ENCODE measurements around the gene NDUFAF2. TPM values are rescaled to one million over a fixed set of nuclear protein-coding genes. Genes with fewer than 3 reads are reported as not detected.

NDUFAF2 gene
- total and polyA plus RNA-seq, 2 experiments from 2014 or later = 31.6 to 155 TPM

- no peaks in the 10 kb centered on the region for H3K9me3 Mint-ChIP-seq
- Histone ChIP-seq H3F3A (replicated peaks; ENCODE audit: low read depth) (no peaks in the 10 kb centered on the region), H3K9me2 (ENCODE audit: insufficient read depth) (no peaks in the 10 kb centered on the region), H3K79me2 (replicated peaks; ENCODE audit: insufficient read depth) (no peaks in the 10 kb centered on the region), H3K27ac (ENCODE audit: low read depth) (no peak overlapping the region), H3K27me3 (ENCODE audit: insufficient read depth) (no peaks in the 10 kb centered on the region), H3K4me1 (ENCODE audit: insufficient read depth) (no peaks in the 10 kb centered on the region), H3K36me3 (ENCODE audit: insufficient read depth) (no peaks in the 10 kb centered on the region), H2AFZ (no peak overlapping the region), H3K4me3 (no peak overlapping the region), H3K4me2 (no peak overlapping the region), H4K20me1 (replicated peaks; ENCODE audit: insufficient read depth) (no peaks in the 10 kb centered on the region)
- TF ChIP-seq NANOG (IDR thresholded peaks at IDR 0.05; ENCODE audit: borderline replicate concordance) (no peak), JUNB (IDR thresholded peaks at IDR 0.05; ENCODE audit: unreplicated experiment) (no peak), ETS1 (IDR thresholded peaks at IDR 0.05) (no peak), REST (IDR thresholded peaks at IDR 0.05; ENCODE audit: unreplicated experiment) (no peak), STAT1 (IDR thresholded peaks at IDR 0.05; ENCODE audit: unreplicated experiment) (no peak), POLR2AphosphoS5 (IDR thresholded peaks at IDR 0.05; ENCODE audit: low read depth) (no peak), ZNF114 (CRISPR knock-in tag; IDR thresholded peaks at IDR 0.05) (no peak), EZH2phosphoT487 (IDR thresholded peaks at IDR 0.05; ENCODE audit: unreplicated experiment) (no peak), CREB1 (CRISPR knock-in tag; IDR thresholded peaks at IDR 0.05; ENCODE audit: low read depth) (no peak), ZNF331 (CRISPR knock-in tag; IDR thresholded peaks at IDR 0.05; ENCODE audit: low read depth) (no peak), EZH2 (IDR thresholded peaks at IDR 0.05; ENCODE audit: low read depth, unreplicated experiment) (no peak)
- TF ChIP-seq, protein P1, sequence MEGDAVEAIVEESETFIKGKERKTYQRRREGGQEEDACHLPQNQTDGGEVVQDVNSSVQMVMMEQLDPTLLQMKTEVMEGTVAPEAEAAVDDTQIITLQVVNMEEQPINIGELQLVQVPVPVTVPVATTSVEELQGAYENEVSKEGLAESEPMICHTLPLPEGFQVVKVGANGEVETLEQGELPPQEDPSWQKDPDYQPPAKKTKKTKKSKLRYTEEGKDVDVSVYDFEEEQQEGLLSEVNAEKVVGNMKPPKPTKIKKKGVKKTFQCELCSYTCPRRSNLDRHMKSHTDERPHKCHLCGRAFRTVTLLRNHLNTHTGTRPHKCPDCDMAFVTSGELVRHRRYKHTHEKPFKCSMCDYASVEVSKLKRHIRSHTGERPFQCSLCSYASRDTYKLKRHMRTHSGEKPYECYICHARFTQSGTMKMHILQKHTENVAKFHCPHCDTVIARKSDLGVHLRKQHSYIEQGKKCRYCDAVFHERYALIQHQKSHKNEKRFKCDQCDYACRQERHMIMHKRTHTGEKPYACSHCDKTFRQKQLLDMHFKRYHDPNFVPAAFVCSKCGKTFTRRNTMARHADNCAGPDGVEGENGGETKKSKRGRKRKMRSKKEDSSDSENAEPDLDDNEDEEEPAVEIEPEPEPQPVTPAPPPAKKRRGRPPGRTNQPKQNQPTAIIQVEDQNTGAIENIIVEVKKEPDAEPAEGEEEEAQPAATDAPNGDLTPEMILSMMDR (conservative IDR thresholded peaks at IDR 0.05; ENCODE audit: low read depth in 2 of 2) = no peak
- TF ChIP-seq, protein P2, sequence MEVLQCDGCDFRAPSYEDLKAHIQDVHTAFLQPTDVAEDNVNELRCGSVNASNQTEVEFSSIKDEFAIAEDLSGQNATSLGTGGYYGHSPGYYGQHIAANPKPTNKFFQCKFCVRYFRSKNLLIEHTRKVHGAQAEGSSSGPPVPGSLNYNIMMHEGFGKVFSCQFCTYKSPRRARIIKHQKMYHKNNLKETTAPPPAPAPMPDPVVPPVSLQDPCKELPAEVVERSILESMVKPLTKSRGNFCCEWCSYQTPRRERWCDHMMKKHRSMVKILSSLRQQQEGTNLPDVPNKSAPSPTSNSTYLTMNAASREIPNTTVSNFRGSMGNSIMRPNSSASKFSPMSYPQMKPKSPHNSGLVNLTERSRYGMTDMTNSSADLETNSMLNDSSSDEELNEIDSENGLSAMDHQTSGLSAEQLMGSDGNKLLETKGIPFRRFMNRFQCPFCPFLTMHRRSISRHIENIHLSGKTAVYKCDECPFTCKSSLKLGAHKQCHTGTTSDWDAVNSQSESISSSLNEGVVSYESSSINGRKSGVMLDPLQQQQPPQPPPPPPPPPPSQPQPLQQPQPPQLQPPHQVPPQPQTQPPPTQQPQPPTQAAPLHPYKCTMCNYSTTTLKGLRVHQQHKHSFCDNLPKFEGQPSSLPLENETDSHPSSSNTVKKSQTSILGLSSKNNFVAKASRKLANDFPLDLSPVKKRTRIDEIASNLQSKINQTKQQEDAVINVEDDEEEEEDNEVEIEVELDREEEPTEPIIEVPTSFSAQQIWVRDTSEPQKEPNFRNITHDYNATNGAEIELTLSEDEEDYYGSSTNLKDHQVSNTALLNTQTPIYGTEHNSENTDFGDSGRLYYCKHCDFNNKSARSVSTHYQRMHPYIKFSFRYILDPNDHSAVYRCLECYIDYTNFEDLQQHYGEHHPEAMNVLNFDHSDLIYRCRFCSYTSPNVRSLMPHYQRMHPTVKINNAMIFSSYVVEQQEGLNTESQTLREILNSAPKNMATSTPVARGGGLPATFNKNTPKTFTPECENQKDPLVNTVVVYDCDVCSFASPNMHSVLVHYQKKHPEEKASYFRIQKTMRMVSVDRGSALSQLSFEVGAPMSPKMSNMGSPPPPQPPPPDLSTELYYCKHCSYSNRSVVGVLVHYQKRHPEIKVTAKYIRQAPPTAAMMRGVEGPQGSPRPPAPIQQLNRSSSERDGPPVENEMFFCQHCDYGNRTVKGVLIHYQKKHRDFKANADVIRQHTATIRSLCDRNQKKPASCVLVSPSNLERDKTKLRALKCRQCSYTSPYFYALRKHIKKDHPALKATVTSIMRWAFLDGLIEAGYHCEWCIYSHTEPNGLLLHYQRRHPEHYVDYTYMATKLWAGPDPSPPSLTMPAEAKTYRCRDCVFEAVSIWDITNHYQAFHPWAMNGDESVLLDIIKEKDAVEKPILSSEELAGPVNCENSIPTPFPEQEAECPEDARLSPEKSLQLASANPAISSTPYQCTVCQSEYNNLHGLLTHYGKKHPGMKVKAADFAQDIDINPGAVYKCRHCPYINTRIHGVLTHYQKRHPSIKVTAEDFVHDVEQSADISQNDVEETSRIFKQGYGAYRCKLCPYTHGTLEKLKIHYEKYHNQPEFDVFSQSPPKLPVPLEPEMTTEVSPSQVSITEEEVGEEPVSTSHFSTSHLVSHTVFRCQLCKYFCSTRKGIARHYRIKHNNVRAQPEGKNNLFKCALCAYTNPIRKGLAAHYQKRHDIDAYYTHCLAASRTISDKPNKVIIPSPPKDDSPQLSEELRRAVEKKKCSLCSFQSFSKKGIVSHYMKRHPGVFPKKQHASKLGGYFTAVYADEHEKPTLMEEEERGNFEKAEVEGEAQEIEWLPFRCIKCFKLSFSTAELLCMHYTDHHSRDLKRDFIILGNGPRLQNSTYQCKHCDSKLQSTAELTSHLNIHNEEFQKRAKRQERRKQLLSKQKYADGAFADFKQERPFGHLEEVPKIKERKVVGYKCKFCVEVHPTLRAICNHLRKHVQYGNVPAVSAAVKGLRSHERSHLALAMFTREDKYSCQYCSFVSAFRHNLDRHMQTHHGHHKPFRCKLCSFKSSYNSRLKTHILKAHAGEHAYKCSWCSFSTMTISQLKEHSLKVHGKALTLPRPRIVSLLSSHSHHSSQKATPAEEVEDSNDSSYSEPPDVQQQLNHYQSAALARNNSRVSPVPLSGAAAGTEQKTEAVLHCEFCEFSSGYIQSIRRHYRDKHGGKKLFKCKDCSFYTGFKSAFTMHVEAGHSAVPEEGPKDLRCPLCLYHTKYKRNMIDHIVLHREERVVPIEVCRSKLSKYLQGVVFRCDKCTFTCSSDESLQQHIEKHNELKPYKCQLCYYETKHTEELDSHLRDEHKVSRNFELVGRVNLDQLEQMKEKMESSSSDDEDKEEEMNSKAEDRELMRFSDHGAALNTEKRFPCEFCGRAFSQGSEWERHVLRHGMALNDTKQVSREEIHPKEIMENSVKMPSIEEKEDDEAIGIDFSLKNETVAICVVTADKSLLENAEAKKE (CRISPR knock-in tag; IDR thresholded peaks at IDR 0.05) = no peak
- H3K4me1 Mint-ChIP-seq = no peaks in the 10 kb centered on the region
- H3K4me3 Mint-ChIP-seq = no peak overlapping the region
- DNase-seq (ENCODE audit: low spot score) (no peak), ATAC-seq (no peak)
- 0 out of 3 replicates have a peak, but pooled peaks cover 9% of the 10 kb centered on the region for H3K36me3 Mint-ChIP-seq (ENCODE audit: low read depth)
- no peaks in the 10 kb centered on the region for H3K27me3 Mint-ChIP-seq (ENCODE audit: insufficient read depth, low read depth, poor library complexity)
- no peak overlapping the region for H3K27ac Mint-ChIP-seq
These were observed 140.9 kb downstream of the NDUFAF2 start for GRCh38 chr5:61085885-61086284.

Data from GM23338 (cell line).